HG03460 (cell line): ENCODE results near the gene ZNF827.

Experiments
- ATAC-seq: cut with Tn5 transposase; IDR thresholded peaks from one replicate; pipeline ENCODE4 v1.9.1; 2021; ENCODE audit not compliant: unreplicated experiment

Gene ZNF827

DNA sequence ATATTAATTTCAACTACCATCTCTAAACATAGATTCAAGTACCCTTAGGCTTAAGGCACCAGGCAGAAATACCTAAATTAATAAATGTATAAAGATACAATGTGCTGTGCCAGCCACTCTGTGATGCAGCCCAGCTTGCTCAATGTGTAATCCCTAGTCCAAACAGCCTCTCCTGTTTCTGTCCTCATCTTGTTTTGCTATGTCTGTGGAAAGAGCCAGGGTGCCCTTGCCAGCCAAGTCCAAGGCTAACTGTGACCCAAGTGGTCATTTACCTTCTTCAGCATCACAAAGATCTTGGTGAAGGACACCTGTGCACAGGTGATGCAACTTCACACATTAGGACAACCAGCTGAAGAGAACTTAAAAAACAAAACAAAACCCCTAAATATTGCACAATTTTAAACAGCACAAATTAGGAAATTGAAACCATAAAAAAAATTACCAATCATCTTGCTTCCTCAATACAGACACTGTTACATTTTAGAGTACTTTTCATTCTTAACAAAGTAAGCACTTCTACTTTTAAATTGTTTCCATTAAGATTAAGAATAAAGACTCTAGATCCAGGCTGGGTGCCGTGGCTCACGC, 169.1 kb downstream of the ZNF827 start:
- ATAC-seq = no peak

- ATAC-seq = no peak
These were observed 172.3 kb downstream of the ZNF827 start for GRCh38 chr4:145766273-145766672.

- ATAC-seq = no peak
These were observed 175.2 kb downstream of the ZNF827 start for GRCh38 chr4:145763399-145763798.

DNA sequence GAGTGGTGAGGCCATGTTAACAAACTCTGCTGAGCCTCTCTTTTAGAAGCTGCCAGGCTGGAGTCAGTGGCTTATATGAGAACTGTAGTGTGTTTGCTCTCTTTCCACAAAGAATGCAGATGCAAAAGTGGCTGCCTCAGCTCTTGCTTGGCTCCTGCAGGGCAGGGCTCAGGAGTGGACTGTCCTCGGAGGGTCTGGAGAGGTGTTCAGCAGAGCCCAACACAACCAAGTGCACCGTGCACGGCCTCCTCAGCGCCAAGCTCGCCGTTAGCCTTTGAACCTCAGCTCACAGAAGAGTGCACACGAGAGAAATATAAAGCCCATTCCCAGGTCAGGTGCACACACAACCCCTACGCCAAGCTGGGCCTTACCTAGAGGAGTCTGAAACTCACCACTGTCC, 175.9 kb downstream of the ZNF827 start:
- ATAC-seq = no peak

DNA sequence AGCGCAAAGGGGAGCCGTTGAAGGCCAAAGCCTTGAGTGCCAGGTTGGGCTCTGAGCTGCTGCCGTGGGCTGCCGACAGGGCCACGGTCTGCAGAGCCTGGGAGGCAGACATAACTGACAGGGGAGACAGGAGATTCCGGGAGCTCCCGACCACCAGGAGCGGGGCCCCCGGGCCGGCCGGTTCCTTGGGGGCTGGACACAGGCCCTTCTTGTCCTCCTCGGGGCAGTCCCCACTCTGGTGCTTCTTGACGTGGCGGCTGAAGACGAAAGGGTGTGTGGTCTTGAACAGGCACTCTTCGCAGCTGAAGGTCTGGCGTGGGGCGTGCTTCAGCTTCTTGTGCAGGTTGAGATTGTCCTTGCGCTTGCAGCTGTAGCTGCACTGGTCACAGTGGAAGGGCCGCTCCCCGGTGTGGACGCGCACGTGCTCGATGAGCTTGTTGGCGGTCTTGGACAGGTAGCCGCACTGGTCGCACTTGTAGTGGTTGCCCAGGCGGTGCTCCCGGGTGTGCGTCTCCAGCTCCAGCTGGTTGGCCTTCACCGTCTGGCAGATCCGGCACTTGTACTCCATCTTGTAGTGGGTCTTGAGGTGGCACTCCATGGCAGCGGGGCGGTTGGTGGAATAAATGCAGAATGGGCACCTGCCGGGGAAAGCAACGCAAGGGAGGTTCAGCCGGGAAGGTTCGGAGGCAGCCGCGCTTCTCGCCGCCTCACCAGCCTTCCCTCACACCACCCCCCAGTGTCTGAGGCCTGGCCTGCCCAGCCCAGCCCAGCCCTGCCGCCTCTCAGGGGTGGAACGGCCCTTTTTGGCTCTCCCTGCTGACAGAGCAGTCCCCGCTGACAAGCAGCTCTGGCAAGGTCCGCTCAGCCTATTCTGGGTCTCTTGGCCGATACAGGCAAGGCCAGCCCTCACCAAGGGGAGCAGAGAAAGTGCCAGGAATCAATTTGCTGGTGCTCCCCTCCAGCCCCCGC, 177.4 kb downstream of the ZNF827 start:
- ATAC-seq = no peak

DNA sequence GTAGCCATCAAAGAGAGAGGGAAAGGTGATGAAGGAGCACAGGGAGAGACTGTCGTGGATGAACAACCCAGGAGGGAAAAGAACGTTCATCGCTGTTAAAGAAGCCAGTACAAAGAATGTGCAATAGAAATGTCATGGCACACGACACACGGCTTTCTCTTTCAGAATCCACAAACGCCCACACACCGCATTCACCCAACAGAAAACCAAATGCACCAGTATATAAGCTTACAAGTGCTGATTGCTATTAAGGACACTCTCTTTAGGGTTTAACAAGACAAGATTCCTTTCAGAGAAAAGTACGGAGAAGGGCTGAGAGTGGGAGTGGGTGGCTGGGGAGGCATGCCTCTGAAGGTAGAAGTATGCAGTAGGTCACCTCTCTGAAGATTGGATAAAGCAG, 178.4 kb downstream of the ZNF827 start:
- no peak for ATAC-seq

DNA sequence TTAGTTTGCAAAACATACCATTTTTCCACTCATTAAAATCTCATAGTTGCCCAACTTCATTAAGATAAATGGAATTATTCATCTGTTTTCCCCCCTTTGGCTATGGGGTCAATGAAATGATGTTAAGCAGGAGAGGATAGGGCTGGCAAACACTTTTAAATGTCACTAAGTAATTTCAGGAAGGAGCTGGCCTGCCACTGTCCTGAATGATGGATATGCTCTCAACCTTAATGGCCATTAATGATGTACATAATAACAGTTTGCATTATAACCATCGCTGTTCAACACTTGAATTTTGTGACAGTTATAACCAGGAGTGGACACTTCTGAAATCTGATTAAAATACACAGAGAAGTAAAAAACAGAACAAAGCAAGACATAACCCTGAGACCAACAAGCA, 181.4 kb downstream of the ZNF827 start:
- no peak for ATAC-seq

DNA sequence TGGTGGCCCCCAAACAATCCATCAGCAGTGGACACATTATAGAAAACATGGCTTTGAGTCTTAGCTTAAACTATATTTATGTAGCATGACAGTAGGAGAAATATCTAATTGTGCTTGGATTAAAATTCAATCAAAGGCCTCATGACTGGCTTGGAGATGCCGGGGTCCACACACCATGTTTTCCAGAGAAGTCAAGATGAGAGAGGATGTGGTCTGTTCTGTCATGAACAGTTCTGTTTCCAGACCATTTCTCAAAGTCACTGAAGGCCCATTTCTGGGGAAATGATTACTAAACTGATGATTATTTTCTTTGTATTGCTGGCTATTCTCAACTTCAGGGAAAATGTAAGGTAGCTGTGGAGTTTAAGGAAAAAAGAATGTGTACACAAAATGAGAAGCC, 182.4 kb downstream of the ZNF827 start:
- ATAC-seq = no peak

- ATAC-seq = no peak
These were observed 182.8 kb downstream of the ZNF827 start for GRCh38 chr4:145755802-145756201.

DNA sequence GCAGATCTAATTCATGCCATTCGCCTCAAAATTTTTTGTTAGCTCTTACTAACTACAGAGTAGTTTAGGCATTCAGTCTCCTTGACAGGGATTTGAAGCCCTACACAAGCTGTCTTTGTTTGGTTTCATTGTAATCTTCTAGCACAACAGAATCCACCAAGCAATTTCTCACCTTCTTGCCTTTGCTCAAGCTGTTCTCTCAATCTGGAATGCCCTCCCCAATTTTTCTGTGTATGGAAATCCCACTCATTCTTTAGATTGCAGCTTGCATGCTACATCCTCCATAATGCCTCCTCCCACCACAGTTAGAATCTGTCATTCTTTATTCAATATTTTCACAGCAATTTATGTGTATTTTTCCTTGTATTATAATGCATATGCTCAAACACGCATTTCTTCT, 195.0 kb downstream of the ZNF827 start:
- ATAC-seq = no peak

DNA sequence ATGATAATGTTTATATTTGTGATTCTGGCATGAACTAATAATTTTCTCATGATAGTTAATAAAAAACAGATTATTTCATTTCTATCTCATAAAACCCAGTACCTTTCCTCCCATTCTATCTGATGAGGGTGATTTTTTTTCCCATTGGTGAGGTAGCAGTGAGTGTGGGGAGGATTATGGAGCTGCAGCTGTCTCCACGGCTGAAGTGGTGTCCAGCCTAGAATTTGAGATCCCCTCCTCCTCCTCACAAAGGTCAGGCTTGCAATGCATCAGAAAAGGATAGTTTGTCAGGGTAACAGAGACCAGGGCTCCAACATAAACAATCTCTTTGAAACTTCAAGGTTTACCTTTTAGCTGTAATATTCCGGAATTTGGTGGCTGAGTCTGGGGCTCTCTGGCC, 197.8 kb downstream of the ZNF827 start:
- ATAC-seq = no peak

- ATAC-seq = no peak
These were observed 198.8 kb downstream of the ZNF827 start for GRCh38 chr4:145739845-145740244.

DNA sequence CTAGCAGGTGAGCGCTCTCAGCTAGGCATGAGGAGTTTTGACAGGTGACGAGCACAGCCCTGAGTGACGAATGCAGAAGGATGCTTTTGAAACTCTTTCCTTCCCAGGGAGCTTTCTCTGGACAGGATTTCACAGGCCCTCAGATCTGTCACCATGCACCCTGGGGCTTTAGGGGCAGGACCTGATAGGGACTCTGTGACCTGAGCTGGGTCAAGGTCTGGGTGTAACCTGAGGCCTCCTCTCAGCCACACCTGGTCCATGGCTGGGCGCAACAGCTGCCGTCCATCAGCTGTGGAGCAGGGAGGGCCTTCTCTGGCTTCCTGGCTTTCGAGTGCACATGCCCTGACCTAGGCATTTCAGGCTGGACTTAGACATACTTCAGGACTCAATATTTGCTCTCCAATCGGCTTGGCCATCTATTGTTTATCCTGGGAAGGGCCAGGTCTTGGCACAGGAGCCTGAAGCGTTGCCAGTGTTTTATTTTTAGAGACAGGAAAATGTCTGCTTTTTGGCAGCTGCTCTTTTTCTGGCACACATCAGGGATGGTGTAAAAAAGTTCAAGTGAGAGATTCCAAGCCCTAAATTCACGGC, 202.3 kb downstream of the ZNF827 start:
- ATAC-seq = no peak

GRCh38 chr4:145735827-145736226, 202.8 kb downstream of the ZNF827 start:
- ATAC-seq = no peak

DNA sequence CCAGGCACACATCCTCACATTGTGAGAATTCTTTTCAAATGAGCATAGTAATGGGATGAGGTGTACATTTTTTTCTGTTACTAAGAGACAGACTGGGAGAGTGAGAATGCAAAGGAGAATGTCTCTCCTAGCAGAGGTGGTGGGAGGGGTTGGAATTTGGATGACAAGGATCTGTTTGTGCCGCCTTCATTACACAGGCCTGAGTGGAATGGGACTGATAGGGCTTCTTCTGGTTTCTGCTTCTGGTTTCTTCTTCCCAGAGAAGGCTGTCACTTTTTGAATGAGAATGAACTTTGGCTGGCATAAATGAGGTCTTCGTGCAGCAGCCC, 203.3 kb downstream of the ZNF827 start:
- ATAC-seq = no peak

- no peak for ATAC-seq
These were observed 203.9 kb downstream of the ZNF827 start for GRCh38 chr4:145734576-145735346.

DNA sequence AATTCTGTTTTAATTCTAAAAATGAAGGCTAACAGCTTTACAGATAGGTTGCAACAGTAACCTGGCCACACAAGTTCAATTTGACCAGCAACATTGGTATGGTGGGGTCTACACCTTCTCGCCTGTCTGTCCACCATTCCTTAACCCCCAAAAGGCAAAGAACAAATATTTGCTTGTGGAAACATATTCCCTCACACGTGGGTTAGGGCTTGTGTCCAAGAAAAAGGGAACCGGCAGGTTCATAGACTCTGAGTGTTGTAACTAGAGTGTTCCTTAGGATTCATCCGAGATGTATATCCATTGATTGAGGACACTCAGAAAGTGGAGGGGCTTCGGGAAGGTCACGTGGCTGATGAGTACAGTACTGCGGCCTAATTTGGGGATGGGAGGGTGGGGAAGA, 204.6 kb downstream of the ZNF827 start:
- no peak for ATAC-seq

- peak; percentile 91 for ATAC-seq
These were observed 205.4 kb downstream of the ZNF827 start for GRCh38 chr4:145732895-145733880.

GRCh38 chr4:145732001-145732815, 206.4 kb downstream of the ZNF827 start:
- no peak for ATAC-seq
